ENCODE measurements around the gene BSPH1. TPM values are rescaled to one million over a fixed set of nuclear protein-coding genes. Genes with fewer than 3 reads are reported as not detected.
"Not testable (repeated sequence)": the region's sequence is repeated elsewhere in the genome, so short reads cannot be mapped to it uniquely, and the experiment has no call there.

BSPH1 gene
- total and polyA plus RNA-seq, 4 donors = 0.50 TPM; not detected in 3

- H3K4me1 ChIP-seq (ENCODE audit: control insufficient read depth, insufficient read depth, low read length); H3K27ac ChIP-seq (ENCODE audit: low read depth, low read length); H3K9me3 ChIP-seq (ENCODE audit: control insufficient read depth, insufficient read depth, low read length); H3K4me3 ChIP-seq (ENCODE audit: low read depth, low read length); H3K27me3 ChIP-seq (ENCODE audit: control insufficient read depth, insufficient read depth, low read length); H3K36me3 ChIP-seq (ENCODE audit: control insufficient read depth, insufficient read depth, low read length); DNase-seq (ENCODE audit: low read depth in 4 of 6, low spot score in 6 of 6): not testable (repeated sequence)
- WGBS (ENCODE audit: insufficient coverage) = 96% methylated on average over 13 of the region's 24 CpGs
These were observed 42.0 kb downstream of the BSPH1 start for GRCh38 chr19:47949852-47950521.

GRCh38 chr19:47928581-47928980 lies 63.4 kb downstream of the BSPH1 start:
- no CpG with 5 or more reads among the region's 20 CpGs for WGBS (ENCODE audit: insufficient coverage)
- H3K9me3 ChIP-seq (ENCODE audit: control insufficient read depth, insufficient read depth, low read length) = not testable (repeated sequence)

GRCh38 chr19:47920107-47920506 lies 71.9 kb downstream of the BSPH1 start:
- not testable (repeated sequence) for H3K27ac ChIP-seq (ENCODE audit: low read depth, low read length); H3K9me3 ChIP-seq (ENCODE audit: control insufficient read depth, insufficient read depth, low read length); H3K36me3 ChIP-seq (ENCODE audit: control insufficient read depth, insufficient read depth, low read length); H3K4me1 ChIP-seq (ENCODE audit: control insufficient read depth, insufficient read depth, low read length); H3K4me3 ChIP-seq (ENCODE audit: low read depth, low read length); H3K27me3 ChIP-seq (ENCODE audit: control insufficient read depth, insufficient read depth, low read length); DNase-seq (ENCODE audit: low read depth in 4 of 6, low spot score in 6 of 6)
- no CpG with 5 or more reads among the region's 15 CpGs for WGBS (ENCODE audit: insufficient coverage)

More at GRCh38 chr19:47928581-47928980, 63.4 kb downstream of the BSPH1 start:
- not testable (repeated sequence) for H3K27ac ChIP-seq (ENCODE audit: low read depth, low read length); H3K4me3 ChIP-seq (ENCODE audit: low read depth, low read length); DNase-seq (ENCODE audit: low read depth in 4 of 6, low spot score in 6 of 6); H3K27me3 ChIP-seq (ENCODE audit: control insufficient read depth, insufficient read depth, low read length); H3K36me3 ChIP-seq (ENCODE audit: control insufficient read depth, insufficient read depth, low read length); H3K4me1 ChIP-seq (ENCODE audit: control insufficient read depth, insufficient read depth, low read length)

Other genes with a start within 250 kb of the BSPH1 start
- 100 to 1,000 TPM in 1 of 2 donors, 10 to 100 TPM in 1; 34.6 to 126 TPM for gene NOP53, start 246.6 kb downstream of the BSPH1 start, total RNA-seq
- 100 to 1,000 TPM; 213 to 224 TPM for gene NOP53, start 246.6 kb downstream of the BSPH1 start, polyA plus RNA-seq (ENCODE audit: insufficient read length in 2 of 2)
- 100 to 1,000 TPM; 329 to 692 TPM for gene SELENOW, start 213.5 kb downstream of the BSPH1 start, total RNA-seq
- gene SELENOW, start 213.5 kb downstream of the BSPH1 start, polyA plus RNA-seq (ENCODE audit: insufficient read length in 2 of 2) = 100 to 1,000 TPM; 639 to 641 TPM
- gene TPRX1, start 187.6 kb downstream of the BSPH1 start, total RNA-seq = not detected
- not detected for gene TPRX1, start 187.6 kb downstream of the BSPH1 start, polyA plus RNA-seq (ENCODE audit: insufficient read length in 2 of 2)
- gene CRX, start 170.2 kb downstream of the BSPH1 start, total RNA-seq = under 1 TPM in 1 of 2 donors, not detected in 1; 0.17 TPM
- under 1 TPM in 1 of 2 donors, not detected in 1; 0.18 TPM for gene CRX, start 170.2 kb downstream of the BSPH1 start, polyA plus RNA-seq (ENCODE audit: insufficient read length in 2 of 2)
- not detected for gene TPRX2, start 132.9 kb downstream of the BSPH1 start, total RNA-seq
- not detected for gene TPRX2, start 132.9 kb downstream of the BSPH1 start, polyA plus RNA-seq (ENCODE audit: insufficient read length in 2 of 2)
- gene SULT2A1, start 105.9 kb downstream of the BSPH1 start, total RNA-seq = under 1 TPM; 0.10 to 0.17 TPM
- under 1 TPM in 1 of 2 donors, not detected in 1; 0.20 TPM for gene SULT2A1, start 105.9 kb downstream of the BSPH1 start, polyA plus RNA-seq (ENCODE audit: insufficient read length in 2 of 2)
- under 1 TPM in 1 of 2 donors, not detected in 1; 0.40 TPM for gene ELSPBP1, start 2.5 kb upstream of the BSPH1 start, total RNA-seq
- under 1 TPM; 0.29 to 0.48 TPM for gene ELSPBP1, start 2.5 kb upstream of the BSPH1 start, polyA plus RNA-seq (ENCODE audit: insufficient read length in 2 of 2)
- not detected for gene CABP5, start 51.9 kb upstream of the BSPH1 start, total RNA-seq
- not detected for gene CABP5, start 51.9 kb upstream of the BSPH1 start, polyA plus RNA-seq (ENCODE audit: insufficient read length in 2 of 2)
- gene PLA2G4C, start 118.6 kb upstream of the BSPH1 start, total RNA-seq = 10 to 100 TPM; 10.4 to 24.8 TPM
- 10 to 100 TPM; 12.1 to 16.3 TPM for gene PLA2G4C, start 118.6 kb upstream of the BSPH1 start, polyA plus RNA-seq (ENCODE audit: insufficient read length in 2 of 2)
- 10 to 100 TPM; 21.7 to 37.3 TPM for gene LIG1, start 178.2 kb upstream of the BSPH1 start, total RNA-seq
- 10 to 100 TPM; 65.1 to 75.7 TPM for gene LIG1, start 178.2 kb upstream of the BSPH1 start, polyA plus RNA-seq (ENCODE audit: insufficient read length in 2 of 2)
- 1 to 10 TPM; 1.8 to 2.0 TPM for gene ZSWIM9, start 178.5 kb upstream of the BSPH1 start, total RNA-seq
- gene ZSWIM9, start 178.5 kb upstream of the BSPH1 start, polyA plus RNA-seq (ENCODE audit: insufficient read length in 2 of 2) = 10 to 100 TPM; 10.3 to 13.2 TPM

Data from spinal cord (tissue), 10 donors.